Skeletal muscle satellite cell (primary cell): ENCODE results near the gene PCSK9.

Experiments
- H3K27me3 ChIP-seq: 2 replicates; pipeline ENCODE4 v1.7.0; 2013; ENCODE audit warnings: low read length; ENCODE audit not compliant: control insufficient read depth, insufficient read depth
- H3K36me3 ChIP-seq: 2 replicates; pipeline ENCODE4 v1.7.0; 2013; ENCODE audit warnings: mild to moderate bottlenecking, control low read depth, low read length; ENCODE audit not compliant: insufficient read depth
- H3K4me1 ChIP-seq: 2 replicates; pipeline ENCODE4 v1.7.0; 2013; ENCODE audit warnings: low read length; ENCODE audit not compliant: control insufficient read depth, insufficient read depth
- H3K4me2 ChIP-seq: 2 replicates; pipeline ENCODE4 v1.7.0; 2013; ENCODE audit warnings: mild to moderate bottlenecking, low read length
- H3K4me3 ChIP-seq: 2 replicates; pipeline ENCODE4 v1.7.0; 2013; ENCODE audit warnings: low read length
- H3K9ac ChIP-seq: 2 replicates; pipeline ENCODE4 v1.7.0; 2013; ENCODE audit warnings: mild to moderate bottlenecking, low read depth, low read length, moderate library complexity
- H3K9me3 ChIP-seq: replicated peaks from 2 replicates; pipeline ENCODE4 v1.7.0; 2013; ENCODE audit warnings: mild to moderate bottlenecking, control low read depth, low read length

Gene PCSK9

DNA sequence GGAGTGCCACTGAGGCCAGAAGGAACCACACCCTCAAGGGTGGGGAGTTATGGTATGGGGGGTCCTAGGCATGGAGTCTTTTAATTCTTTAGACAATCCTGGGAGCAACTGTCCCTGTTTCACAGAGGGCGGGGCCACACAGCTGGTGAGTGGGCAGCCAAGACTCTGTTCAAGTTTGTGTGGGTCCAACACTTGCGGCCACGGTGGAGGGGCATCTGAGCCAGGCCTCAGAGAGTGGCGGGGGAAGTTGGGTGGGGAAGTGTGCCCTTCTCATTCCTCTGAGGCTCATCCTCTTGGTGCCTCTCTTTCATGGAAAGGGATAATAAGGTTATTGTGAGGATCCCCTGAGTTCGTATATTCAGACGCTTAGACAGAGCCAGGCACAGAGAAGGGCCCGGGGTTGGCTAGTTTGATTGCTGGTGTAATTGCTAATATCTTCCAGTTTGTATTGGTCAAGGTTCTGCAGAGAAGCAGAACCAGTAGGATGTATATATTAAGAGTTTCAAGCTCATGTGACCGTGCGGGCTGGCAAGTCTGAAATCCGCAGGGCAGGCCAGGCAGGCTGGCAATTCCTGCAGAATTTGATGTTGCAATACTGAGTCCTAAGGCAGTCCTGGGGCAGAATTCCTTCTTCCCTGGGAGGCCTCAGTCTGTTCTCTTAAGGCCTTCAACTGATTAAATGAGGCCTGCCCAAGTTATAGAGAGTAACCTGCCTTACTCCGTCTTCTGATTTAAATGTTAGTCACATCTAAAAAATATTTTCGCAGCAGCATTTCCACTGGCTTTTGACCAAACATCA, 15.9 kb downstream of the PCSK9 start:
- H3K9ac ChIP-seq, result no peak overlapping the region

DNA sequence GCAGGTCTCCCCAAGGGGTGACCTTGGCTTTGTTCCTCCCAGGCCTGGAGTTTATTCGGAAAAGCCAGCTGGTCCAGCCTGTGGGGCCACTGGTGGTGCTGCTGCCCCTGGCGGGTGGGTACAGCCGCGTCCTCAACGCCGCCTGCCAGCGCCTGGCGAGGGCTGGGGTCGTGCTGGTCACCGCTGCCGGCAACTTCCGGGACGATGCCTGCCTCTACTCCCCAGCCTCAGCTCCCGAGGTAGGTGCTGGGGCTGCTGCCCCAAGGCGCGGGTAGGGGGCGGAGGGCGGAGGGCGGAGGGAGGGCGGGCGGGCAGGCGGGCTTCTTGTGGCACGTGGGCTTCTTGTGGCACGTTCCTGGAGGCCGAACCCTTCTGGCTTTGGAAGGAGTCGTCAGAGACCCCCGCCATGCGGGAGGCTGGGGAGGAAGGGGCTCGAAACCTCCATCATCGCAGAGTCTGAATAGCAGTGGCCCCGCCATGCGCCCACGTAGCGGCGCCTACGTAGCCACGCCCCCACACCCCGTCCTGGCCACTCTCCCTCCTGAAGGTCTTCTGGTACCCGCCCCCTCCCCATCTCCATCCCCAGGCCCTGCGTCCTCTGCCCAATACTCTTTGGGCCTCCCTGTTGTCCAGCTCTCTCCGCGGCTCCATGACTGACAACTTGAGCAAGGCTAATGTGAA, 16.7 kb downstream of the PCSK9 start:
- no peak overlapping the region for H3K4me2 ChIP-seq
- H3K9me3 ChIP-seq, result no peaks in the 10 kb centered on the region
- no peaks in the 10 kb centered on the region for H3K36me3 ChIP-seq
- H3K4me3 ChIP-seq, result no peak overlapping the region
- no peaks in the 10 kb centered on the region for H3K4me1 ChIP-seq
- H3K27me3 ChIP-seq, result peaks cover 2% of the 10 kb centered on the region
- H3K9ac ChIP-seq, result no peak overlapping the region

More for the DNA sequence above, 15.9 kb downstream of the PCSK9 start:
- peaks cover 7% of the 10 kb centered on the region for H3K27me3 ChIP-seq
- H3K9me3 ChIP-seq, result no peaks in the 10 kb centered on the region
- no peak overlapping the region for H3K4me2 ChIP-seq
- no peak overlapping the region for H3K4me3 ChIP-seq
- H3K36me3 ChIP-seq, result no peaks in the 10 kb centered on the region
- H3K4me1 ChIP-seq, result no peaks in the 10 kb centered on the region

DNA sequence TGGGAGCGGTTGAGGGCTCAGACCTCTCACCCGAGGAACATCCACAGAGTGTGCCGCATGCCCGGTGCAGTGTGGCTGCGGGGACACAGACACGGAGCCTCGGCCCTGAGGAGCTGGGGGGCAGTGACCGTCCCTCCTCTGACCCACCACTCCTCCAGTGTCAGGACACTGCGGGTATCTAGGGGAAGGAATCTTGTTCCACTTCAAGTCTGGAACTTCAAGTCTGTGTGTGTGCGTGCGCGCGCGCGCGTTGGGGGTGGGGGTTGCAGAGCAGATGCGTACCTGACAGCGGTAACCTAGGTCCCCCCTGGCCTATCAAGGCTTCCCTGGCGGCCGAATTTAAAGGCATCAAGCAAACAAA, 17.3 kb downstream of the PCSK9 start:
- Histone ChIP-seq H3K4me3 (no peak overlapping the region), H3K4me1 (no peaks in the 10 kb centered on the region), H3K27me3 (no peaks in the 10 kb centered on the region), H3K4me2 (no peak overlapping the region), H3K9me3 (no peaks in the 10 kb centered on the region), H3K9ac (no peak overlapping the region), H3K36me3 (no peaks in the 10 kb centered on the region)

DNA sequence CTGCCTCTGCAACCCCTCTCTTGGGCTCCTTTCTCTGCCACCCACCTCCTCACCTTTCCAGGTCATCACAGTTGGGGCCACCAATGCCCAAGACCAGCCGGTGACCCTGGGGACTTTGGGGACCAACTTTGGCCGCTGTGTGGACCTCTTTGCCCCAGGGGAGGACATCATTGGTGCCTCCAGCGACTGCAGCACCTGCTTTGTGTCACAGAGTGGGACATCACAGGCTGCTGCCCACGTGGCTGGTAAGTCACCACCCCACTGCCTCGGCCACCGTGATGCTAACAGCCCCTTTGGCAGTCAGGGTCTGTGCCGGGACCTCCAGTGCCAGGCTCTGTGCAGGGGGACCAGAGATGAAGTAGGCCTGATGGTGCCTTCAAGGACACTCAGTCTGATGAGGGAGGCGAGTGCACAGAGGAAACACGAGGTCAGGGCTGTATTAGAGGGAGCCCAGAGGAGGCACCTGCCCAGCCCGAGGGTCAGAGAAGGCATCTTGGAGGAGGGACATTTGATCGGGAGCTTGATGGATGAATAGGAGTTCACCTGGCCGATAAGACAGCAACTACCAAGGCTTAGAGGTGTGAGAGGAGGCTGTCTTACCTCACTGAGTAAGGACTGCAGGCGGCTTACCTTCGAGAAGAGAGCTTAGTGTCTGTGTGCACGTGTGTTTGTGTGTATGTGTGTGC, 18.1 kb downstream of the PCSK9 start:
- no peaks in the 10 kb centered on the region for H3K9me3 ChIP-seq
- H3K4me3 ChIP-seq, result no peak overlapping the region
- no peak overlapping the region for H3K9ac ChIP-seq
- no peak overlapping the region for H3K4me2 ChIP-seq
- no peaks in the 10 kb centered on the region for H3K4me1 ChIP-seq
- H3K27me3 ChIP-seq, result no peaks in the 10 kb centered on the region
- no peaks in the 10 kb centered on the region for H3K36me3 ChIP-seq

DNA sequence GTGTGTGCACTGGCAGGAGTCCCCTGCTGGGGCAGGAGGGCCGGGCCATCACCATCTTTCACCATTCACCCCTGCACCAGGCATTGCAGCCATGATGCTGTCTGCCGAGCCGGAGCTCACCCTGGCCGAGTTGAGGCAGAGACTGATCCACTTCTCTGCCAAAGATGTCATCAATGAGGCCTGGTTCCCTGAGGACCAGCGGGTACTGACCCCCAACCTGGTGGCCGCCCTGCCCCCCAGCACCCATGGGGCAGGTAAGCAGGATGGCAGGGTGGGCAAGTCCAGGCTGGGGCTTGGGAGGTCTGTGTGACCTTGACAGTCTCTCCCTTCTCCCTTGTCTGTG, 18.6 kb downstream of the PCSK9 start:
- Histone ChIP-seq H3K4me1 (no peaks in the 10 kb centered on the region), H3K27me3 (no peaks in the 10 kb centered on the region), H3K36me3 (no peaks in the 10 kb centered on the region), H3K4me2 (no peak overlapping the region), H3K9ac (no peak overlapping the region), H3K4me3 (no peak overlapping the region), H3K9me3 (no peaks in the 10 kb centered on the region)

DNA sequence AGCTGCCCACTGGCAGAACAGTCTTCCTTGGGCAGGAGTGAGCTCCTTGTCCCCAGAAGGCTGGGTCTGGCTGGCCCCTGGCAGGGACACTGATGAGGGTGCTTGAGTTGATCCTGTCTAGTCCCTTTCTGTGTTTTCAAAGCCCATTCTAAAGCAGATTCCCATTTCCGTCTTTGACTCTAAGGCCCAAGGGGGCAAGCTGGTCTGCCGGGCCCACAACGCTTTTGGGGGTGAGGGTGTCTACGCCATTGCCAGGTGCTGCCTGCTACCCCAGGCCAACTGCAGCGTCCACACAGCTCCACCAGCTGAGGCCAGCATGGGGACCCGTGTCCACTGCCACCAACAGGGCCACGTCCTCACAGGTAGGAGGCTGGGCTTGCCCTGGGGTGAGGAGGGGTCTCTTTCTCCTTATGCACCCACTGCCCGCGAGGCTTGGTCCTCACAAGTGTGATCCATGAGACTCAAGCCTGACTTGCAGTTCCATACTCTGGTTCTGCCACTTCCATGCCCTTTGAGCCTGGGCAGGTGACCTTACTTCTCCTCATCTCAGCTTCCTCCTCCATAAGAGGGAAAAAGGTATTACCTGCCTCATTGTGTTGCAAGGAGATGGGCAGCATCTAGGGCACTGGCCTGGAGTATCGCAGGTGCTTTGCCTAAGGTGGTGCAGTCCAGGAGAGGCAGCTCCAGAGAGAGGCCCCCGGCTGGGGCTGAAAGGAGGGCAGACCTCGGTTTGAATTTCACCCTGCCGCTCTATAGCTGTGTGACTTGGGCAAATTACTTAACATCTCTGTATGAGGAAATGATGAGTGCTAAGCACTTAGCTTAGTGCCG, 20.2 kb downstream of the PCSK9 start:
- H3K4me2 ChIP-seq, result no peak overlapping the region
- no peaks in the 10 kb centered on the region for H3K4me1 ChIP-seq
- H3K36me3 ChIP-seq, result no peaks in the 10 kb centered on the region
- H3K27me3 ChIP-seq, result no peaks in the 10 kb centered on the region
- no peak overlapping the region for H3K9ac ChIP-seq
- H3K9me3 ChIP-seq, result no peaks in the 10 kb centered on the region
- no peak overlapping the region for H3K4me3 ChIP-seq

DNA sequence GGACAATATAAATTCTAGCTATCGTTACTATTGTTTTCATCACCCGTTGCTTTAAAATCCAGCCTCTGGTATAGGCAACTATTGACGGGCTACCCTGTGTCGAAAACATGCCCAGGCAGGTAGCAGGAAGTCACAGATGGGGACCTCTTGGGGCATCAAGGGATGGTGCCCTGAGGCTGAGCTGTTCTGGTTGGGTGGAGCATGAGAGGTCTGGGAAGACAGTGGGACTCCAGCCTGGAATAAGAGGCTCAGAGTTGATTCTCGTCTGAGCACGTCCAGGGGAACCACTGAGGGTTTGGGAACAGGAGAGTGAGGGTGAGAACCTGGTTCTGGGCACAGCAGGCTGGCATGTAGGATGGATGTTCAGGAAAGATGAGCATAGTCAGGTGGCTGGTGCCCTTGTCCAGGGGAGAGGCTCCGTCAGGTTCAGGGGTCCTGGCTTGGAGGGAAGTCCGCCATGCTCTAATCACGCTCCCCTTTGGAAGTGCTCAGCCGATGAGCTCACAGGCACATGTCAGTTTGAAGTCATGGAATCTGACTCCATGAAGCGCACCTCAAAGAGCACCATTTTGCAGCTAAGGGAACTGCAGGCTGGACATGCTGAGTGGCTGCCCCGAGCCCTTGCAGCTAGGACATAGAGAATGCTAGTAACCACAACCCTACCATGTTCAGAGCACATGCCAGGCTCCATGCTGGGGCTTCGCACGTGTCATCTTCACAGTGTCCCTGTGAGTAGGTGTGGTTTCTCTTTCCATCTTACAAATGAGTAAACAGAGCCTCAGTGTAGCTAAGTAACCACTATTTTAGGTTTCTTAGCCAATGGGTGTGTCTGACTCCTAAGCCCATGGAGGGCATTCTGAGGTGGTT, 21.0 kb downstream of the PCSK9 start:
- Histone ChIP-seq H3K4me2 (no peak overlapping the region), H3K9me3 (no peaks in the 10 kb centered on the region), H3K36me3 (no peaks in the 10 kb centered on the region), H3K9ac (no peak overlapping the region), H3K27me3 (no peaks in the 10 kb centered on the region), H3K4me1 (no peaks in the 10 kb centered on the region), H3K4me3 (no peak overlapping the region)

DNA sequence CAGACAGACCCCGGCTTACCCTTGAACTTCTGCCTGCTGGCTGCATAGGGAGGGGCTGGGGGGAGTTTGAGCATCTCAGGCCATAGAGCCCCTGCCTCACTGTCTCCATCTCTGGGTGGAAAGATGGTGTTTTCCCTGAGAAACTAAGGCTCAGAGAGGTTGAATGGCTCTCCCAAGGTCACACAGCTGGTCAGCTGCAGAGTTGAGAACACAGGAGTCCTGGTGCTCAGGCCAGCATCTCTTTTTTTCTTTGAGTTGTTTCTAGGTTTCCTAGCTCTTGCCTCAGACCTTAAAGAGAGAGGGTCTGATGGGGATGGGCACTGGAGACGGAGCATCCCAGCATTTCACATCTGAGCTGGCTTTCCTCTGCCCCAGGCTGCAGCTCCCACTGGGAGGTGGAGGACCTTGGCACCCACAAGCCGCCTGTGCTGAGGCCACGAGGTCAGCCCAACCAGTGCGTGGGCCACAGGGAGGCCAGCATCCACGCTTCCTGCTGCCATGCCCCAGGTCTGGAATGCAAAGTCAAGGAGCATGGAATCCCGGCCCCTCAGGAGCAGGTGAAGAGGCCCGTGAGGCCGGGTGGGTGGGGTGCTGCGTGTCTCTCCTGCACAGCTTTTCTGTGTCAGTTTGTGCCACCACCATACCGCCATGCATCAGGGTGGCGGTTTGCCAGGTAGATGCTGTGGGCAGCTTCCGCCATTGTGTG, 21.8 kb downstream of the PCSK9 start:
- Histone ChIP-seq H3K4me1 (no peaks in the 10 kb centered on the region), H3K9me3 (no peaks in the 10 kb centered on the region), H3K27me3 (no peaks in the 10 kb centered on the region), H3K4me3 (no peak overlapping the region), H3K9ac (no peak overlapping the region), H3K4me2 (no peak overlapping the region), H3K36me3 (peaks cover 6% of the 10 kb centered on the region)

DNA sequence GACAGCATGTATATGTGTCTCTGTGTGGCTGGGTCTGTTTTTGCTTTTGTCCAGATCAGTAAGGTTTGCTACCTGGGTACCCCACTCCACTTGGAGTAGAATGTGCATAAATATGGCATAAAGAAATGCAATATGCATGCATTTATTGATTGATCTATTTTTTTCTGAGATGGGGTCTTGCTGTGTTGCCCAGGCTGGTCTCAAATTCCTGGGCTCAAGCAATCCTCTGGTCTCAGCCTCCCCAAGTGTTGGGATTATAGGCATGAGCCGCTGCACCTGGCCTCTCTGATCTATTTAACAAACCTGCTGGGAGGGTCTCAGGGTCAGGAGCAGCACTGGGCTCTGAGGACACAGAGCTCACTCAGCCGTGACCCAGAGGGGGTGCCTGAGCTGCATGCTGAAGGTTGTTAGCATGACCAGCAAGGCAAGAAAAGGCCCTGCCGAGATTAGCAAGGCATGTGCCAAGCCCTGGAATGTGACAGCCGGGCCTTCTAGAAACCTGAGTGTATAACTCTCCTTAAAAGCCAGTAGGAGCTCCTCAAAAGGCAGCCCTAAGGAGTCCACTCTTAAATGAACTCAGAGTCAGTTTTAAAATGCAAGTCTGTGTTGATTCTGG, 22.5 kb downstream of the PCSK9 start:
- no peak overlapping the region for H3K4me2 ChIP-seq
- H3K4me1 ChIP-seq, result no peaks in the 10 kb centered on the region
- H3K9me3 ChIP-seq, result no peaks in the 10 kb centered on the region
- no peaks in the 10 kb centered on the region for H3K27me3 ChIP-seq
- H3K36me3 ChIP-seq, result peaks cover 12% of the 10 kb centered on the region
- H3K9ac ChIP-seq, result no peak overlapping the region
- H3K4me3 ChIP-seq, result no peak overlapping the region
